ENCODE results near the gene RRAGB. TPM values are rescaled to one million over a fixed set of nuclear protein-coding genes. Genes with fewer than 3 reads are reported as not detected.
"Not testable (repeated sequence)": the region's sequence is repeated elsewhere in the genome, so short reads cannot be mapped to it uniquely, and the experiment has no call there.

RRAGB gene
- total RNA-seq, 3 donors from 2014 or later (not counting 1 experiment from before 2014, with no cell fraction given) = 13.5 to 17.5 (median 14.5) TPM

- Histone ChIP-seq H3K4me3 (ENCODE audit: low read length) (no peak overlapping the region), H3K9me3 (ENCODE audit: control insufficient read depth, insufficient read depth, low read length) (no peaks in the 10 kb centered on the region), H3K4me1 (ENCODE audit: control insufficient read depth, insufficient read depth, low read length) (no peaks in the 10 kb centered on the region), H3K36me3 (ENCODE audit: control insufficient read depth, insufficient read depth, low read length) (no peaks in the 10 kb centered on the region), H3K27ac (ENCODE audit: low read length) (no peak overlapping the region), H3K27me3 (ENCODE audit: control insufficient read depth, insufficient read depth, low read length) (no peaks in the 10 kb centered on the region)
- Mint-ChIP-seq H3K4me1 (no peaks in the 10 kb centered on the region), H3K27me3 (ENCODE audit: low read depth in 2 of 2) (peaks cover 9 to 16% of the 10 kb centered on the region in 2 donors), H3K27ac (no peak overlapping the region), H3K36me3 (no peaks in the 10 kb centered on the region), H3K4me3 (no peak overlapping the region), H3K9me3 (no peaks in the 10 kb centered on the region)
- 75% methylated on average over 4 of the region's 5 CpGs for WGBS (ENCODE audit: insufficient coverage)
- DNase-seq (peak in 1 of 2 donors; percentile 64), ATAC-seq (no peak)
- intact Hi-C loops (cut with micrococcal nuclease) = no loop called here
- no peak for TF ChIP-seq CTCF (IDR thresholded peaks at IDR 0.05)
These were observed 22.1 kb upstream of the RRAGB start for GRCh38 chrX:55695227-55696018.

- no peak for ATAC-seq
- intact Hi-C loops (cut with micrococcal nuclease) = no loop called here
- no peak overlapping the region for H3K27ac Mint-ChIP-seq
- Histone ChIP-seq H3K4me3 (ENCODE audit: low read length) (no peak overlapping the region), H3K4me1 (ENCODE audit: control insufficient read depth, insufficient read depth, low read length) (peaks cover 3% of the 10 kb centered on the region), H3K27me3 (ENCODE audit: control insufficient read depth, insufficient read depth, low read length) (no peaks in the 10 kb centered on the region), H3K36me3 (ENCODE audit: control insufficient read depth, insufficient read depth, low read length) (no peaks in the 10 kb centered on the region), H3K27ac (ENCODE audit: low read length) (no peak overlapping the region), H3K9me3 (ENCODE audit: control insufficient read depth, insufficient read depth, low read length) (peaks cover 4% of the 10 kb centered on the region)
- no peak overlapping the region for H3K4me3 Mint-ChIP-seq
- H3K36me3 Mint-ChIP-seq = no peaks in the 10 kb centered on the region
- H3K27me3 Mint-ChIP-seq (ENCODE audit: low read depth in 2 of 2) = peaks cover 0 to 9% of the 10 kb centered on the region in 2 donors
- no peak for TF ChIP-seq CTCF (IDR thresholded peaks at IDR 0.05)
- no peaks in the 10 kb centered on the region for H3K9me3 Mint-ChIP-seq
- no peak for DNase-seq
- WGBS (ENCODE audit: insufficient coverage) = 29% methylated on average over 1 of the region's 1 CpG
- H3K4me1 Mint-ChIP-seq = peaks cover 0 to 5% of the 10 kb centered on the region in 2 donors
These were observed 20.2 kb upstream of the RRAGB start for GRCh38 chrX:55697381-55697780.

GRCh38 chrX:55702671-55703070 is 14.9 kb upstream of the RRAGB start:
- Histone ChIP-seq H3K4me3 (ENCODE audit: low read length) (no peak overlapping the region), H3K9me3 (ENCODE audit: control insufficient read depth, insufficient read depth, low read length) (peaks cover 4% of the 10 kb centered on the region), H3K4me1 (ENCODE audit: control insufficient read depth, insufficient read depth, low read length) (peaks cover 12% of the 10 kb centered on the region), H3K27ac (ENCODE audit: low read length) (no peak overlapping the region), H3K27me3 (ENCODE audit: control insufficient read depth, insufficient read depth, low read length) (no peaks in the 10 kb centered on the region), H3K36me3 (ENCODE audit: control insufficient read depth, insufficient read depth, low read length) (no peaks in the 10 kb centered on the region)
- ATAC-seq (peak in 1 of 3 donors; percentile 42), DNase-seq (no peak)
- no peak overlapping the region for H3K27ac Mint-ChIP-seq
- H3K9me3 Mint-ChIP-seq = no peaks in the 10 kb centered on the region
- H3K36me3 Mint-ChIP-seq = no peaks in the 10 kb centered on the region
- intact Hi-C loops (cut with micrococcal nuclease) = no loop called here
- peaks cover 14 to 34% of the 10 kb centered on the region in 2 donors for H3K4me1 Mint-ChIP-seq
- WGBS (ENCODE audit: insufficient coverage) = 23% methylated on average over 5 of the region's 5 CpGs
- no peaks in the 10 kb centered on the region for H3K27me3 Mint-ChIP-seq (ENCODE audit: low read depth in 2 of 2)
- TF ChIP-seq CTCF (IDR thresholded peaks at IDR 0.05) = no peak
- no peak overlapping the region for H3K4me3 Mint-ChIP-seq

- peaks cover 14 to 34% of the 10 kb centered on the region in 2 donors for H3K4me1 Mint-ChIP-seq
- H3K36me3 ChIP-seq (ENCODE audit: control insufficient read depth, insufficient read depth, low read length); intact Hi-C loops (cut with micrococcal nuclease): not testable (repeated sequence)
These were observed 14.1 kb upstream of the RRAGB start for GRCh38 chrX:55703436-55703835.

GRCh38 chrX:55705066-55705465 is 12.5 kb upstream of the RRAGB start:
- H3K27ac ChIP-seq (ENCODE audit: low read length); H3K36me3 ChIP-seq (ENCODE audit: control insufficient read depth, insufficient read depth, low read length); H3K27me3 ChIP-seq (ENCODE audit: control insufficient read depth, insufficient read depth, low read length); ATAC-seq; H3K9me3 Mint-ChIP-seq; H3K4me3 ChIP-seq (ENCODE audit: low read length); intact Hi-C loops (cut with micrococcal nuclease); H3K27me3 Mint-ChIP-seq (ENCODE audit: low read depth in 2 of 2); H3K36me3 Mint-ChIP-seq; DNase-seq; H3K9me3 ChIP-seq (ENCODE audit: control insufficient read depth, insufficient read depth, low read length): not testable (repeated sequence)
- H3K4me1 Mint-ChIP-seq = peaks cover 14 to 34% of the 10 kb centered on the region in 2 donors
- H3K4me1 ChIP-seq (ENCODE audit: control insufficient read depth, insufficient read depth, low read length) = peaks cover 12% of the 10 kb centered on the region
- H3K27ac Mint-ChIP-seq = peak overlapping the region in 1 of 2 donors; percentile 14
- WGBS (ENCODE audit: insufficient coverage) = 50% methylated on average over 1 of the region's 5 CpGs
- H3K4me3 Mint-ChIP-seq = peak overlapping the region; percentile 15

More at GRCh38 chrX:55703436-55703835, 14.1 kb upstream of the RRAGB start:
- not testable (repeated sequence) for H3K27me3 Mint-ChIP-seq (ENCODE audit: low read depth in 2 of 2); H3K27ac ChIP-seq (ENCODE audit: low read length); H3K4me3 ChIP-seq (ENCODE audit: low read length); H3K36me3 Mint-ChIP-seq; H3K4me3 Mint-ChIP-seq; ATAC-seq; DNase-seq; H3K9me3 Mint-ChIP-seq; H3K9me3 ChIP-seq (ENCODE audit: control insufficient read depth, insufficient read depth, low read length); H3K27me3 ChIP-seq (ENCODE audit: control insufficient read depth, insufficient read depth, low read length); H3K27ac Mint-ChIP-seq
- peaks cover 12% of the 10 kb centered on the region for H3K4me1 ChIP-seq (ENCODE audit: control insufficient read depth, insufficient read depth, low read length)
- no CpG with 5 or more reads among the region's 2 CpGs for WGBS (ENCODE audit: insufficient coverage)
